NCI-H1092 (cell line): ENCODE measurements around the gene KCTD16.

Experiments used
- DNase-seq: peaks from one replicate; lab custom pipeline; 2025; lab: John Stamatoyannopoulos, UW

Gene KCTD16

GRCh38 chr5:144207875-144208444 lies 37.3 kb downstream of the KCTD16 start:
- DNase-seq: peak; percentile 7

GRCh38 chr5:144209361-144209760 lies 38.7 kb downstream of the KCTD16 start:
- no peak for DNase-seq

- no peak for DNase-seq
Measured at GRCh38 chr5:144210655-144211054, 40.0 kb downstream of the KCTD16 start.

GRCh38 chr5:144219869-144220268 lies 49.2 kb downstream of the KCTD16 start:
- DNase-seq: no peak

- no peak for DNase-seq
Measured at GRCh38 chr5:144227363-144227999, 56.8 kb downstream of the KCTD16 start.

GRCh38 chr5:144230806-144231205 lies 60.1 kb downstream of the KCTD16 start:
- DNase-seq: peak; percentile 43

- no peak for DNase-seq
Measured at GRCh38 chr5:144232285-144232684, 61.6 kb downstream of the KCTD16 start.

GRCh38 chr5:144236499-144236898 lies 65.8 kb downstream of the KCTD16 start:
- no peak for DNase-seq

GRCh38 chr5:144237851-144238250 lies 67.2 kb downstream of the KCTD16 start:
- DNase-seq: no peak

- DNase-seq: no peak
Measured at GRCh38 chr5:144247131-144247530, 76.5 kb downstream of the KCTD16 start.

- no peak for DNase-seq
Measured at GRCh38 chr5:144248015-144248414, 77.3 kb downstream of the KCTD16 start.

GRCh38 chr5:144249755-144250464 lies 79.2 kb downstream of the KCTD16 start:
- no peak for DNase-seq

GRCh38 chr5:144254552-144254951 lies 83.9 kb downstream of the KCTD16 start:
- no peak for DNase-seq

GRCh38 chr5:144260121-144260520 lies 89.4 kb downstream of the KCTD16 start:
- DNase-seq: no peak

GRCh38 chr5:144265643-144266247 lies 95.1 kb downstream of the KCTD16 start:
- no peak for DNase-seq

- DNase-seq: no peak
Measured at GRCh38 chr5:144267961-144268513, 97.4 kb downstream of the KCTD16 start.

GRCh38 chr5:144273232-144274027 lies 102.8 kb downstream of the KCTD16 start:
- DNase-seq: no peak

GRCh38 chr5:144275329-144275728 lies 104.7 kb downstream of the KCTD16 start:
- DNase-seq: no peak

GRCh38 chr5:144276034-144276822 lies 105.6 kb downstream of the KCTD16 start:
- no peak for DNase-seq

- no peak for DNase-seq
Measured at GRCh38 chr5:144281784-144282183, 111.1 kb downstream of the KCTD16 start.

GRCh38 chr5:144284036-144284435 lies 113.4 kb downstream of the KCTD16 start:
- DNase-seq: no peak
